ENCODE results near the gene BUB1.
"Not testable (repeated sequence)": the region's sequence is repeated elsewhere in the genome, so short reads cannot be mapped to it uniquely, and the experiment has no call there.

Gene BUB1

GRCh38 chr2:110677530-110678456 lies at the start of gene BUB1:
Gene BUB1, minus strand, starts transcription at chr2:110678063. Its CDS starts 68 bp downstream, at chr2:110677995.
- peak; percentile 97 for DNase-seq (ENCODE audit: low spot score)

GRCh38 chr2:110726285-110726684 lies 48.4 kb upstream of the BUB1 start:
- no peak for DNase-seq (ENCODE audit: low spot score)

GRCh38 chr2:110725859-110726258 lies 48.0 kb upstream of the BUB1 start:
- no peak for DNase-seq (ENCODE audit: low spot score)

GRCh38 chr2:110725370-110725769 lies 47.5 kb upstream of the BUB1 start:
- no peak for DNase-seq (ENCODE audit: low spot score)

- no peak for DNase-seq (ENCODE audit: low spot score)
These were observed 47.0 kb upstream of the BUB1 start for GRCh38 chr2:110724820-110725219.

GRCh38 chr2:110720547-110720946 lies 42.7 kb upstream of the BUB1 start:
- DNase-seq (ENCODE audit: low spot score): no peak

- DNase-seq (ENCODE audit: low spot score): no peak
These were observed 41.1 kb upstream of the BUB1 start for GRCh38 chr2:110718990-110719389.

- DNase-seq (ENCODE audit: low spot score): no peak
These were observed 40.5 kb upstream of the BUB1 start for GRCh38 chr2:110718382-110718781.

GRCh38 chr2:110717734-110718133 lies 39.9 kb upstream of the BUB1 start:
- no peak for DNase-seq (ENCODE audit: low spot score)

- DNase-seq (ENCODE audit: low spot score): peak; percentile 10
These were observed 39.2 kb upstream of the BUB1 start for GRCh38 chr2:110716959-110717645.

GRCh38 chr2:110714452-110715224 lies 36.8 kb upstream of the BUB1 start:
- DNase-seq (ENCODE audit: low spot score): no peak

GRCh38 chr2:110713513-110714362 lies 35.9 kb upstream of the BUB1 start:
- DNase-seq (ENCODE audit: low spot score): peak; percentile 85

- DNase-seq (ENCODE audit: low spot score): no peak
These were observed 34.9 kb upstream of the BUB1 start for GRCh38 chr2:110712737-110713136.

GRCh38 chr2:110708455-110708854 lies 30.6 kb upstream of the BUB1 start:
- no peak for DNase-seq (ENCODE audit: low spot score)

- no peak for DNase-seq (ENCODE audit: low spot score)
These were observed 29.6 kb upstream of the BUB1 start for GRCh38 chr2:110707386-110707965.

GRCh38 chr2:110702514-110703380 lies 24.9 kb upstream of the BUB1 start:
- no peak for DNase-seq (ENCODE audit: low spot score)

- DNase-seq (ENCODE audit: low spot score): not testable (repeated sequence)
These were observed 20.4 kb upstream of the BUB1 start for GRCh38 chr2:110698253-110698652.

GRCh38 chr2:110695146-110695898 lies 17.5 kb upstream of the BUB1 start:
- DNase-seq (ENCODE audit: low spot score): not testable (repeated sequence)

- no peak for DNase-seq (ENCODE audit: low spot score)
These were observed 13.9 kb upstream of the BUB1 start for GRCh38 chr2:110691612-110692258.

All from kidney tubule cell (primary cell).